GM21423 (cell line): ENCODE results near the gene MCTP2.
"Not testable (repeated sequence)": the region's sequence is repeated elsewhere in the genome, so short reads cannot be mapped to it uniquely, and the experiment has no call there.

Experiments
- ATAC-seq: cut with Tn5 transposase; IDR thresholded peaks from one replicate; pipeline ENCODE4 v1.9.1; 2021; ENCODE audit warnings: mild to moderate bottlenecking, moderate library complexity; ENCODE audit not compliant: unreplicated experiment

Gene MCTP2

DNA sequence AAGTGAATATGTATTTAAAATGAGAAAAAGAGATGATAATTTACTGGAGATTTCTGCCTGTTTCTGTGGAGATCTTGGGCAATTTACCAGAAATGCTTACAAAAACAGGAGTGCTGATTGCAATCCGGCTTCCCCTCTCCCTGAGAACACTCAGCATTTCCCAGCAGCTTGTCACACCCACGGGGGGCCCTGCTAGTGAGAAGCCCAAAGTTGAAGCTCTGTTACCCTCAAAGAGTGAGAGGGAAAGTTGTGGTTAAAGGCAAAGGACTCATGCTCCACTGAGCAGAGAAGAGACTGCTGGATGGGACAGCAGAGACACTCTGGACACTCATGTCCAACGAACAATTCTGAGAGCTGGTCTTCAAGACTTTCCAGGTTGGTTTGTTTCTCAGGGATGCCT, 2.9 kb downstream of the MCTP2 start:
- no peak for ATAC-seq

- ATAC-seq = no peak
Observed at GRCh38 chr15:94235041-94235440, 3.7 kb downstream of the MCTP2 start.

- ATAC-seq = no peak
Observed at GRCh38 chr15:94235646-94236045, 4.3 kb downstream of the MCTP2 start.

- no peak for ATAC-seq
Observed at GRCh38 chr15:94236608-94237007, 5.2 kb downstream of the MCTP2 start.

DNA sequence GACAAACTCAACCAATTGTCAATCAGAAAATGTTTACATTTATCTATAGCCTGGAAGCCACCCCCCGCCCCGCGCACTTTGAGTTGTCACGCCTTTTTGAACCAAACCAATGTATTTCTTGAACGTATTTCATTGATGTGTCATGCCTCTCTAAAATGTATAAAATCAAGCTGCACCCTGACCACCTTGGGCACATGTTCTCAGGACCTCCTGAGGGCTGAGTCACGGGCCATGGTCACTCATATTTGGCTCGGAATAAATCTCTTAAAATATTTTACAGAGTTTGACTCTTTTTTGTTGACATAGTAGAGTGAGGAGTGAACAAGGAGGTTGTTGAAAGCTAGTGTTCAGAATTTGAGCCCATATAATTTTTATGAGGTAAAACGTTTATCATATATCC, 6.5 kb downstream of the MCTP2 start:
- no peak for ATAC-seq

DNA sequence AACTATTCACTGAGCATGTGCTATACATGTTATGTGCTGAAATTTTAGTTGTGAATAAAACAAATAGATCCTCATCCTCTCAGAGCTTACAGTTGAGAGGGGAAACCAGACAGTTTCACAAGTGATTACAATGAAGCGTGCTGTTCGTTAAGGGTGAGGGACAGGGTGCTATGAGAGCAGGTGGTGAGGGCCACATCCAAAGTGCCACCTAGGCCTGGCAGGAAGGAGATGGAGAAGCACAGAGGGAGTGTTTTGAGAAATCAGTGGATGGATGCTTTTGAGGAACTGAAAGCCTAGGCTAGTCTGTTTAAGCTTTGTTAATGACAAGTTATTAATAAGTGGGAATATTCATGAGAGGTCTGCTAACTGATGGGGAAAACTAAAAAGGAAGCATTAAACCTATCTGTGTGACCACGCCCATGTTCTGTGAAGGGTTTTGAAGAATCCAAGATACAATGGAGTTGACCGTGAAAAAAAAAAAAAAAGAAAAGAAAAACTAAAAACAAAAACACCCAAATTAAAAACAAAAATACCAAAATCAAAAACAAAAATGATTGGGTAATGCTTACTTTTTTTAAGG, 7.3 kb downstream of the MCTP2 start:
- peak; percentile 81 for ATAC-seq

DNA sequence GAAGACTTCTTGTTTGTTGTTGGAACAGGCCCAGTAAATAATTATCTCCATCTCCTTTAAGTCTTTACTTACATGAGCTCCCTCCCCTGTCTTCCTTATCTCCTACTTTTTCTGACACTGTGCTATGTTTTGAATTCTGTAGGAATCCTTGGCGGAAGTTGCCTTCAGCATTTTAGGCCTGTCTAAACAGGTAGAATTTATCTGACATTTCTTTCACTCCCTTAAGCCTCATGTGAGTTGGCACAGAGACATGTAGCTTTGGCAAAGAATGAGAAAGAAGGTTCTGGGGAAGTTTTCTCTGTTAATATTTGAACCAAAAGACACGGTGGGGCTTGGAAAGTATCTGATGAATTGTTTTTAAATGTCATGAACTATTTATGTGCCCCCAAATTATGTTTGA, 8.1 kb downstream of the MCTP2 start:
- no peak for ATAC-seq

DNA sequence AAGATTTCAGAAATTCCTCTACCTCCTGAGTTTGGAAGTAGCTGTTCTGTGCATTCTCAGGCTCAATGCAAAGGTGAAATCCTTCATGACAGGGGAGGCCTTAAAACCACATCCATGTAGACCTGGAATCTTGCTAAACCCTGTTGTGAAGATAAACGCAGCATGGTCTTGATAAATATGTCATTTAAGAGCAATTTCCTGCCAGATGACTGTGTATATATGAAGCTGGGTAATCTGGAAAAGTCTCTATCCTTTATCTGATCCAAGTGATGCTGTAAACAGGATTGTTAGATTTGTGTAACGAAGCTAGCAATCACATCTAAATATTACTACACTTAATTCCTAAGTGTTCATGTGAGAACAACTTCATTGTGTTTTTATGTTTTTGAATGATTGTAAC, 9.1 kb downstream of the MCTP2 start:
- no peak for ATAC-seq

- ATAC-seq = no peak
Observed at GRCh38 chr15:94242257-94242656, 10.9 kb downstream of the MCTP2 start.

DNA sequence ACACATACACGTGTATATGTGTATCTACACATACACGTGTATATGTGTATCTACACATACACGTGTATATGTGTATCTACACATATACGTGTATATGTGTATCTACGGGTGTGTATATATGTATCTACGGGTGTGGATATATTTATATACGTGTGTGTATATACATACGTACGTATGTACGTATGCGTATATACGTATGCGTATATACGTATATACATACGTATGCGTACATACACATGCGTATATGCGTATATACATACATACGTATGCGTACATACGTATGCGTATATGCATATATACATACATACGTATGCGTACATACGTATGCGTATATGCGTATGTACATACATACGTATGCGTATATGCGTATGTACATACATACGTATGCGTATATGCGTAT, 11.6 kb downstream of the MCTP2 start:
- not testable (repeated sequence) for ATAC-seq

DNA sequence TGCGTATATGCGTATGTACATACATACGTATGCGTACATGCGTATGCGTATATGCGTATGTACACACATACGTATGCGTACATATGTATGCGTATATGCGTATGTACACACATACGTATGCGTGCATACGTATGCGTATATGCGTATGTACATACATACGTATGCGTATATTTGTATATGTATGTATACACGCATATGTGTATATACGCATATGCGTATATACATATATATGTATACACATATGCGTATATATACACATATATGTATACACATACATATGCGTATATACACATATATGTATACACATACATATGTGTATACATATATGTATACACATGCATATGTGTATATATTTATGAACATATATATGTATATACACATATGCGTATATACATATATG, 12.1 kb downstream of the MCTP2 start:
- no peak for ATAC-seq

- ATAC-seq = no peak
Observed at GRCh38 chr15:94246016-94246415, 14.7 kb downstream of the MCTP2 start.

DNA sequence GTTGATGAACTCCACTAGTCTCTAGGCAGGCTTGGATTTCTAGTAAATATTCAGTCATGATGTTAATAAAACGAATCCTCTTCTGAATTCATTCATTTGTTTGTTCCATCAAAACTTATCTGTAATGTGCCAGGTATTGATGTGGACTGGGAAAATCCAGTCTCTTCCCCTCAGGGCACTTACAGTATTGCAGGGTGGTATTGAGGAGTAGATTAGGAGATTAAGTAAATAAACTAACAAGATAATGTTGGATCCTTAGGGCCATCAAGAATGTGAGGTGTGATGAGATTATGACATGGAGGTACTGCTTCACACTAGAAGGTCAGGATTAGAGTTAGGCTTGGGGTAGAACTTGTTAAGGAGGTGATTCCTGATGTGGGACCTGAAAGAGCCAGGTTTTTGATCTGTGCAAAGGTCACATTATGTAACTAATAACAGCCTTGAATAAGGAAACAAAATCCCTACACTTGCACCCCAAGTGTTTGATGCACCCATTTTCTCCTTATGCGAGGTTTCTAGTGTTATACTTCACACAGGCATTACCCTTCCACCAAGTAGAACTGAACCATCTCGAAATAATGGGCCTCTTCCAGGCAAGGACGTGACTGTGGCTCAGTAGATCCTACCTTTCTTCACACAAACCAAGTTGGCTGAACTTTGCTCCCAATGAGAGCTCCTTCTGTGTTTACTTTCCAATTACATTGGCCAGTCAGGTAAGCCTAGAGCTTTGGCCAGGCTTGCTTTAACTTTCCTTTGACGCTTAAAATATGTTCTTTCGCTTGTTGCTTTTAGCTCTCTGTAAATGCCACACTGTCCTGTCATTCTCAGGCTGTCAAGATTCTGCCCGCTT, 16.7 kb downstream of the MCTP2 start:
- no peak for ATAC-seq

GRCh38 chr15:94250801-94251200, 19.4 kb downstream of the MCTP2 start:
- ATAC-seq = no peak

DNA sequence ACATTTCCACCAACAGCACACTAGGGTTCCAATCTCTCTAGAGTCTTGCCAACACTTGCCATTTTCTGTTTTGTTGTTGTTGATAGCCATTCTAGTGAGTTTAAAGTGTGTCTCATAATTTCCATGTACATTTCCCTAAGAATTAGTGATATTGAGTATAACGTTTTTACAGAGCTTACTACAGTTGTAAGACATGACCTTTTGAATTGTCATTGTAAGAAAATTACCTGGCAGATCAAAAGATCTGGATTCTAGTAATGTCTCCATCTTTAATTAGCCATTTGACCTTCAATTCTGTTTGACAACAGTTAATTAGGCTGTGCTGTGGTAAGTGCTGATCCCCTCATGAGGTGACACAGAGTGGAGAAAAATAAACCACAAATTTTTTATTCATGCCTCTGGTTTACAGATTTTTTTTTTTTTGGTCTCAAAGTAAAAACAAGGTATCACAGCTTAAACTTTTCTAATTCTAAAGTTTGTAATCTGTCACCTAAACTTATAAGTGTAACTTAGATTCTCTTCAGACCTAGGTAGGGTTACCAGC, 20.9 kb downstream of the MCTP2 start:
- ATAC-seq = no peak

DNA sequence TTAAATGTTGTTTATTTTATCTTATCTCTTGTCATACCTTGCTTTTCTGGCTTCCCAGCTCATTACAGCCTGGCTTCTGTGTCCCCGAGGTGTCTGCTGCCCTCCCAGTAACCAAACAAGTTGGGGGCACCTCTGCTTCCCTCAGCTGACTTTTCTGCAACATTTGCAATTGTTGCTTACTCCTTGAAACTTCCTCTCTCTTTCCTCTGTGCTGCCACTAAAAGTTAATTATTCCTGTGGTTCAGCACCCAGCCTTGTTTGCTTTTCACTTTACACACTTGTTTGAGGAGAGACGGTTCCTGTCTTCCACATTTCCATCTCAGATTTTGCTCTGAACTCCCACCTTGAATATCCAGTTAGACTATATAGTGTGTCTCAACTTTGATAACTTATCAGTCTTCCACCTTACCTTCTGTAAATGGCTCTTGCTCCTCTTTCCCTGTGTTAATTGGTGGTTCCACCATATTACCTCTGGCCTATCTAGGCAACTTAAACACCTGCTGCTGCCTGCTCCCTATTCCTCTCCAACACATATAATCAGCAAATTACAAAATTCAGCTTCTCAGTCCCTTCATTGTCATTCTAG, 21.6 kb downstream of the MCTP2 start:
- no peak for ATAC-seq

DNA sequence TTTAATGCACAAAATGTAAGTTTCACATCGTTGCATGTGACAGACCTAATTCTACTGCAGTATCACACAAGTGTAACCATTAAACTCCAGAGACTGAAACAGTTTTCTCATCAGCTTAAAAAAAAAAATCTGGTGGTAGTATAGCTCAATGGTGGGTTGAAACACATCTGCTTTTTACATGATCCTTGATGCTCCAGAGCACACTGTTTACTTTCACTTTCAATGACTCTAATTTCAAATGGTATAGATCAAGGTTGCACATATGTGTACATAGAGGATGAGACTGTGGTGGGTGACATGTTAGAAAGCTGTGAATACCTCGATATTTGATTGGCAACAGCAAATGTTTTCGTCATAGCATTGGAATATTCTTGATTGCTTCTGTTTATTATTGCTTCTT, 22.4 kb downstream of the MCTP2 start:
- peak; percentile 44 for ATAC-seq

GRCh38 chr15:94255540-94255939, 24.2 kb downstream of the MCTP2 start:
- ATAC-seq = no peak

DNA sequence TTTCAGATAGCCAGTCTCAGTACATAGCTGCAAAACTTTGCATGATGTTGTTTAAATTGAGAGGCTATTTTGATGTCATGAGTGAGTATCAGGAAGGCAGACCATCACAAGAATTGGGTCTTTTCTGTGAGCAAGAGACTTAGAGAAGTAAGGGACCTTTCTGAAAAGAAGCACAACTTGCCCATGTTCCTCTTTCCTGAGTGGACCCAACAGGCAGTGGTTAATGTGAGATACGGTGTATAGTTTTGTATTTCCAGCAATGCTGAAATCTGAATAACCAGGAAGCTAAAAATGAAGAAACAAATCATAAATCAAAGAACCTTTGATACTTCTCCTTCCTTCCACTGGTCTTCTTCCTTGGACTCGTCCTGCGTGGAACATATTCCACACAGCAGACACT, 25.1 kb downstream of the MCTP2 start:
- ATAC-seq = no peak

- ATAC-seq = peak; percentile 8
Observed at GRCh38 chr15:94257776-94258175, 26.4 kb downstream of the MCTP2 start.

GRCh38 chr15:94258246-94258645, 26.9 kb downstream of the MCTP2 start:
- peak; percentile 56 for ATAC-seq
